Kidney (tissue), 14 donors: ENCODE measurements around the gene SMAD6. TPM values are rescaled to one million over a fixed set of nuclear protein-coding genes. Genes with fewer than 3 reads are reported as not detected.

Experiments used
- DNase-seq, 5 donors: peaks; one replicate each; pipeline ENCODE4 v3.0.0-alpha.2; 2013 to 2020
- FAIRE-seq: peaks from 2 replicates; lab custom pipeline; 2012; peaks lifted over from hg19 to GRCh38; lab: Jason Lieb, UNC
- H3K27ac ChIP-seq, 2 donors: one replicate each; pipeline ENCODE4 v1.7.0; 2013; ENCODE audit warnings: low read depth in 2 of 2, low read length in 2 of 2, inconsistent platforms in 1 of 2
- H3K27me3 ChIP-seq: one replicate; pipeline ENCODE4 v1.7.1; 2013; ENCODE audit warnings: low read length, inconsistent platforms; ENCODE audit not compliant: control insufficient read depth, insufficient read depth
- H3K36me3 ChIP-seq, 3 donors: one replicate each; pipeline versions ENCODE4 v1.7.0 to v1.7.1; 2013; ENCODE audit warnings: low read length in 3 of 3, control low read depth in 1 of 3, inconsistent platforms in 1 of 3; ENCODE audit not compliant: insufficient read depth in 3 of 3, control insufficient read depth in 2 of 3
- H3K4me1 ChIP-seq, 3 donors: one replicate each; pipeline versions ENCODE4 v1.7.0 to v1.7.1; 2013; ENCODE audit warnings: low read length in 3 of 3, inconsistent platforms in 1 of 3, low read depth in 1 of 3; ENCODE audit not compliant: control insufficient read depth in 2 of 3, insufficient read depth in 2 of 3
- H3K4me3 ChIP-seq, 3 donors: one replicate each; pipeline versions ENCODE4 v1.7.0 to v1.8.1; 2013; ENCODE audit warnings: low read length in 3 of 3, control low read depth in 1 of 3, inconsistent platforms in 1 of 3
- H3K9ac ChIP-seq, 3 donors: one replicate each; pipeline versions ENCODE4 v1.7.0 to v1.7.1; 2013; ENCODE audit warnings: low read length in 3 of 3, control low read depth in 1 of 3, inconsistent platforms in 1 of 3
- H3K9me3 ChIP-seq, 3 donors: one replicate each; pipeline versions ENCODE4 v1.7.0 to v1.7.1; 2013; ENCODE audit warnings: low read length in 3 of 3, control low read depth in 1 of 3, inconsistent platforms in 1 of 3; ENCODE audit not compliant: control insufficient read depth in 2 of 3, insufficient read depth in 1 of 3
- CTCF ChIP-seq: IDR thresholded peaks from 3 replicates; pipeline ENCODE4 v1.5.1; 2012; ENCODE audit warnings: mild to moderate bottlenecking, moderate library complexity, borderline replicate concordance; ENCODE audit not compliant: insufficient read depth; ENCODE audit errors: extremely low read depth
- intact Hi-C: fragments of 100-400 bp; cut with DNase I; formaldehyde crosslinking; loops from one replicate; pipeline ENCODE4 v1.11.1; 2022
- polyA plus RNA-seq: library from polyadenylated mRNA; stranded (reverse); fragments of 350-450 nt; fragmentation: Illumina TruSeq; extraction: RNeasy Lipid Tissue Mini Kit (QIAGEN cat#74804); gene quantifications from one replicate; pipeline ENCODE4 v1.2.3, GENCODE V29; 2014; ENCODE audit warnings: low read depth, low replicate concordance; ENCODE audit not compliant: insufficient read depth
- total RNA-seq: library from RNA; stranded (reverse); fragmentation: NEBNext Ultra II Directional; extraction: Animal tissue kit (Norgen Biotek cat#: 25700); gene quantifications from one replicate; pipeline ENCODE4 v1.2.1, GENCODE V29; 2021
- donor health status: control.
- donor health status: control.
- donor health status: control.
- donor health status: control.
- donor health status: control.
- donor health status: DM: yes; HTN: yes; CAD: no.
- donor health status: Normal renal cell carcinoma (clear cell type).

SMAD6 gene
- total and polyA plus RNA-seq, 2 donors from 2014 or later = 15.4 to 23.0 TPM

GRCh38 chr15:66674756-66675155 is 27.3 kb upstream of the SMAD6 start:
- no peaks in the 10 kb centered on the region for H3K4me1 ChIP-seq
- no peak overlapping the region for H3K4me3 ChIP-seq
- FAIRE-seq (no peak), DNase-seq (no peak)
- TF ChIP-seq CTCF = no peak
- H3K9me3 ChIP-seq = no peaks in the 10 kb centered on the region
- H3K9ac ChIP-seq = no peak overlapping the region
- intact Hi-C loops = no loop called here
- H3K27ac ChIP-seq = no peak overlapping the region
- H3K27me3 ChIP-seq = no peaks in the 10 kb centered on the region
- H3K36me3 ChIP-seq = no peaks in the 10 kb centered on the region

- H3K9me3 ChIP-seq = no peaks in the 10 kb centered on the region
- no peak for DNase-seq
- H3K27me3 ChIP-seq = no peaks in the 10 kb centered on the region
- no peak overlapping the region for H3K27ac ChIP-seq
- H3K9ac ChIP-seq = no peak overlapping the region
- no peaks in the 10 kb centered on the region for H3K36me3 ChIP-seq
- no peak overlapping the region for H3K4me3 ChIP-seq
- no peak for TF ChIP-seq CTCF
- intact Hi-C loops = no loop called here
- no peak for FAIRE-seq
- H3K4me1 ChIP-seq = no peaks in the 10 kb centered on the region
Observed at GRCh38 chr15:66675446-66675845, 26.6 kb upstream of the SMAD6 start.

- FAIRE-seq = no peak
- TF ChIP-seq CTCF = no peak
- Histone ChIP-seq H3K4me3 (no peak overlapping the region), H3K9me3 (no peaks in the 10 kb centered on the region), H3K27ac (no peak overlapping the region), H3K4me1 (no peaks in the 10 kb centered on the region), H3K27me3 (no peaks in the 10 kb centered on the region), H3K36me3 (no peaks in the 10 kb centered on the region), H3K9ac (no peak overlapping the region)
- intact Hi-C loops = no loop called here
- DNase-seq = no peak
Observed at GRCh38 chr15:66677336-66677735, 24.7 kb upstream of the SMAD6 start.

- FAIRE-seq (no peak), DNase-seq (peak in 1 of 5 donors; percentile 29)
- Histone ChIP-seq H3K36me3 (no peaks in the 10 kb centered on the region), H3K4me3 (no peak overlapping the region), H3K27me3 (no peaks in the 10 kb centered on the region), H3K9me3 (no peaks in the 10 kb centered on the region), H3K4me1 (no peaks in the 10 kb centered on the region), H3K9ac (no peak overlapping the region), H3K27ac (no peak overlapping the region)
- TF ChIP-seq CTCF = no peak
- intact Hi-C loops = no loop called here
Observed at GRCh38 chr15:66679061-66679656, 22.9 kb upstream of the SMAD6 start.
